GM19240 (cell line): ENCODE measurements around the gene GNAZ.
A peak's percentile ranks its signal among the peaks of the same experiment; 100 is the strongest.

Experiments
- DNase-seq: peaks from one replicate; pipeline ENCODE4 v3.0.0; 2011; ENCODE audit warnings: low spot score; ENCODE audit not compliant: insufficient read length

Gene GNAZ

DNA sequence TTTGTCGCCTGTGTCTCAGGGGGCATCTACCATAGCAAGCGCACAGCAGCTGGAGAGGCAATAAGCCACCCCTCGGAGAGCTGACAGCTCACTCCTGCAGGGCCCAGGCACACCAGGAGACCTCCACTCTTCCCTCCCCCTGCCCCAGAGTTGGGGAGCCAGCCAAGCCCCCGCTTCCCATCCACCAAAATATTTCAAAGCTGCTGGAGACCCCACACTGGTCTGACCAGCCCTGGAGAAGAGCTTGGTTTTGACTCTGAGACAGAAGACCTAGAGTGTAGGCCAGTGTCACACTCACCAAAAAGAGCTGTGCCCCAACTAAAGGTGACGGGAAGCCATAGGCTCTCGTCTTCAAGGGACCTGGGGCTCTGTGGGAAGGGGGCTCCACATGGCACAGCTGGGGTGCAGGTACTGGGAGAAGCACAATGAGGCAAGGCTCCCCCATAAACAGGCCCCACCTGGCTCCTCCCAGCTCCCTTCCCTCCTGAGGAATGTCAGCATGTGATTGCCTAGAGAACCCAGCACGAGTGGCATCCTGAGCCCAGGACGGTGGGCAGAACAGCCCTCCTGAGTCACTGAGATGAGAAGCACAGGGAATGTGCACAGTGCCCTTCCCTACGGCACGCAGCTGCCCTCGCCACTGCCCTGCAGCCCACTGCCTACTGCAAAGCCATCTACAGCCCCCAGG lies 5.8 kb upstream of the GNAZ start:
- no peak for DNase-seq

DNA sequence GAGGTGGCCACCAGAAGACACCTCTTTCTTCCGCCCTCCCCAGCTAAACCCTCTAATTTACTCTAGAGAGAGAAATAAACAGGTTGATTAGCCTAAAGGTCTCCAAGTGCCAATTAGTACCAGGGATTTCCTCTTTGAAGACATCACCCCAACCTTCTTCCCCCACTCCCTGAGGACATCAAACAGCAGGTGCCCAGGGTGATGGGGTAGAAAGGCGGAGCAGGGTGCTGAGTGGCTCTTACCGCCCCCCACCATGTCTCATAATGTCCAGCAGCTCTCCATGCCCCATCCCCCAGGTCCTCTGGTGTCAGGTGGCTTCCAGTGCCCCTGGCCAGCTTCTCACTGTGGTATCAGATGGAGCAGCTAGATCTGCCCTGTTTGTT lies 5.3 kb upstream of the GNAZ start:
- DNase-seq, result no peak

DNA sequence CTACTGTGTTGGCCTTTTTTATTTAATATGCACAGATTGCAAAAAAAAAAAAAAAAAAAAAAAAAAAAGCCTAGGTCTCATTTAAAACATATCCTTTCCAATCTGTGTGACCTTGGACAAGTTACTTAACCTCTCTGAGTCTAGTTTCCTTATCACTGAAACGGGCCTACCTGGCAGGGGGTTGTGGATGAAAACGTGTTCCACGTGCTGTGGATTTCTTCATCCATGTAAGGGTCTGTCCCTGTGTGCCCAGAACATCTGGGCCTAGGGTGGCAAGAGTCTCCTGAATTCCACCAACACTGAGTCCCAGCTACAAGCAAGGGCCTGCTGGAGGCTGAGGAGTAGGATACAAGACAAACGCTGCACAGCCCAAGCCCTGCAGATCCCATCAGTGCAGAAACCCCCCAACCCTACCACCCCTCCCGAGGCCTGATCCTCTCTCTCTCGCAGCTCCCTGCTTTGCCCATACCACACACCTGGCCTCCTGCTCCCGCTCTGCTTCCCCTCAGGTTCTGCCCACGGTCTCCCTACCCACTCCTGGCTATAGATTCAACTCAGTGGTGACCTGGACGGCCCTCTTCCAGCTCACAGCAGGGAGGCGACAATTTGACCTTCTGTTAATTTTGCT lies 4.7 kb upstream of the GNAZ start:
- no peak for DNase-seq

DNA sequence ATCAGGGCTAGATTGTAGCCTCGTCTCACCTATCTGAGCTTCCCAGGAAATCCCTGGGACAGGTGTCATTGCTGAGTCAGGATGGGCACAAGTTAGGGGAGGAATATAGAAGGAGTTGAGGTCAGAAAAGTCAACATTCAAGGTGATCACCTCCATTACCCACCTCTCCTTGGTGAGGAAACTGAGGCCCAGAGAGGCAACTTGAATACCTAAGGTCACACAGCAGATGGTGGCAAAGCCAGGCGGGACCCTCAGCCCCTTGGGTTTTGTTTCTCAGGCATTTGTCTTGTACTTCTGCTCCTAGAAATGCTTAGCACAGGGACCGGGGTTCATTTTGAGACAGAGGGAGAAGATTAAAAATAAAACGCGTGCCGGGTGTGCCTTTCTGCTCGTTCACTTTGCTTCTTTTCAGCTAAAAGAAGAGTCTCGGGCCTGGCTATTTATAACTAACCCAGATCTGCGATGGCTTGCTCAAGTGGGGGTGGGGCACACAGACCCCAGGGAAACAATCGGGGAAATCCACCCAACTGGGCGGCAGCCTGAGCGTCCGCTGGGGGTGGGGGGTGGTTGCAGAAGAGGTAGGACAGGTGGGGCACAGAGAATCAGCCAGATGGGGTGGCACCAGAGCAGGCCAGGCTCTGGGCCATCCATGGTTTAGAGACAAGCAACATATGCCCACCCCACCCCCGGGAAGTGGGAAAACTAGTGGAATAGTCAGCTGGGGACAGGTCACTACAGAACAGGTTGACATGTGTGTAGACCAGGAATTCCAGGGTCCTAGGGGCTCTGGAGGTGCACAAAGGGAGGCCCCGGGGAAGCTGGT lies 3.9 kb upstream of the GNAZ start:
- no peak for DNase-seq

DNA sequence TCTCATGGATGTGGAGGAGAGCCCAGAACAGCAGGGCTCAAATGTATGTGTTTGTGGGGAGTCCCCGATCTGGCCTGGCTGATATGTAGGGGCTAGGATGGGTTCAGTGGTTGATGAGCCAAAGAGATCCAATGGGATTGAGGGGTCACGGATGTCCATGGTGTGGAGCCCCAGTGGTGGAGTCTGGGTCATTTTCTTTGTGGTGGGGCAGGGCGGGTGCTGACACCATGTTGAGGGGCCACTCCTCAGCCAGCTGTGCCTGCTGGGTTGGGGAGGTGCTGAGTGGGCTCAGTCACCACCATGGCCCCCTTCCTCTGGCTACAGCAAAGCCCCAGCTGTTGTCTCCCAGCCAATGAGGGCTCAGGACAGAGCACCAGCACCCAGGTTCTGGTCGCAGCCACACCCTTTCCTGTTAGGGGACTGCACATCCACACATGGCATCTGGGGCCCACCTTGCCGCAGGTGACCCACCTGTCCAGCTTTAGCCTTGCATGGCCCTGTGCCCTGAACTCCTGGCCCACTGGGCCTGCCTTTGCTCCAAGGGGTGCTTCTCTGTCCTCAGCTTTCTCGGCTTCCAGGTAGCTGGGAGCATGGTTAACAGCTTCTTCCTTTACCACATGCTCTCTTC lies 3.2 kb upstream of the GNAZ start:
- no peak for DNase-seq

DNA sequence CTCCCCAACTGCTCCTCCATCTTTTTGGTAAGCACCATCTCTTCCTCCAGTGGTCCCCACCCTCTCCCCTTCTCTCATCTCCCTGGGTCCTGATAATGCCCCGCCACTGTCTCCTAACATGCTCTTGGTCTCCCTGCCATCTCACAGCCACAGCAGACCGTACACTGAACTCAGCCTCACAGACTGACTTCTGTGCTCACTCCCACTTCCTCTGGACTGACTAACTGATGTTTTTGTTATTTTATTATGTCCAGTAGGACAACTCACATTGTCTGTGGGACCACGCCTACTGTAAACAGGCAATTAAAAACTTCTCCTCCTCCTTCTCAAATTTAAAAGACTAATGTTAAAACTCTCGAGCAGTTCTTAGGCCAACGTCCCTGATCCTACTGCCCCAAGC lies 2.6 kb upstream of the GNAZ start:
- DNase-seq, result no peak

DNA sequence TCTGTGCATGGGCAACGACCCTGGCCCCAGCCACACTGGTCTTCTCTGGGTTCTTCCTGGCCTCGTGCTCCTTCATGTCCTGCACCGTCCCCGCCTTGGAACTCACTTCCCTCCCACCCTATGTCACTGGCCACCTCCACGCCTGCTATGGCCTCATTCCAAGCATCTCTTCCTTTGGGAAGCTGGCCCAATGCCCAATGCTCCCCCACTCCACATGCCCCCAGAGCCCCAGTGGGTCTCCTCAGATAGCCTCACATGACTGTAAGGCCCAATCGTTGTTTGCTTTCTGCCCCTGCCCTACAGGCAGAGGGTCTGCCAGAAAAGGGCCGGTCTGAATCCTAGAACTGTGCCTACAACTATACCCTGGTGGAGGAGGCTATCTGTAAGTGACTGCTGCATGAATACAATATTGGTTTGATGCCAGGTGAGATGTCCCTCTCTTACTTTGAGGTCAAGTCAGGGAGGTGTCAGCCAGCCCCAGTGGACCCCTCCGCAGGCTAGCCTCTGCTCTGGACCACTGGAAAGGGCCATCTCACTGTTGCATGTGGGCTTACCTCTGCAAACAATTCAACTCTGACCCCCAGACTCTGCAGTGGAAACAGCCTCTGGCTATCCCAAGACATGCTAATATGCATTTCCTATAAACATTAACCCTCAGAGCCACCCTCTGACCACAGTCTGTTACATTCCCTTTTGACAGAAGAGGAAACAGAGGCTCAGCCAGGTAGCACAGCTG lies 2.1 kb upstream of the GNAZ start:
- no peak for DNase-seq

DNA sequence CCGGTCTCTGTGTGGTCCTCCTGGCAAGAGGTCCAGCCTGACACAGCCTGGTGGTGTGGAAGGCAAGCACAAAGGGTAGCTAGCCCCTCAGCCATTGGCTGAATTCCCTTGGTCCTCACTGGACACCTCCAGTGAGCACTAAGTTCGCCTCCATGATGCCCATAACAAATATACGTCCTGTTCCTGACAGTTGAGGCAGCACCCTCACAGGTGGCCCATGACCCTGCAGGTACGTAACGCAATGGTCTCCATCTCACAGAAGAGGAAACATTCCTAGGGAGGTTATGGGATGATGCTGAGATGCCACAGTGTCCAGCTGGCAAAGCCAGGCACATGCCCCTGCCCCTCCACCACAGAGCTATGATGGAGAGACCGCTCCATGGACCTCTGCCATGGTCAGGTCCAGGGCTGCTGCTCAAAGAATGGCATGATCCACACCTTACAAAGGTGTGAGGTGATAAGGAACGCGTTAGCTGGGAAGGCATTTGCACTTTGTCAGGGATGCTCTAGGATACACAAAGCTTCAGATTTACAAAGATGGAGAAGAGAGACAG lies 1.4 kb upstream of the GNAZ start:
- DNase-seq, result no peak

DNA sequence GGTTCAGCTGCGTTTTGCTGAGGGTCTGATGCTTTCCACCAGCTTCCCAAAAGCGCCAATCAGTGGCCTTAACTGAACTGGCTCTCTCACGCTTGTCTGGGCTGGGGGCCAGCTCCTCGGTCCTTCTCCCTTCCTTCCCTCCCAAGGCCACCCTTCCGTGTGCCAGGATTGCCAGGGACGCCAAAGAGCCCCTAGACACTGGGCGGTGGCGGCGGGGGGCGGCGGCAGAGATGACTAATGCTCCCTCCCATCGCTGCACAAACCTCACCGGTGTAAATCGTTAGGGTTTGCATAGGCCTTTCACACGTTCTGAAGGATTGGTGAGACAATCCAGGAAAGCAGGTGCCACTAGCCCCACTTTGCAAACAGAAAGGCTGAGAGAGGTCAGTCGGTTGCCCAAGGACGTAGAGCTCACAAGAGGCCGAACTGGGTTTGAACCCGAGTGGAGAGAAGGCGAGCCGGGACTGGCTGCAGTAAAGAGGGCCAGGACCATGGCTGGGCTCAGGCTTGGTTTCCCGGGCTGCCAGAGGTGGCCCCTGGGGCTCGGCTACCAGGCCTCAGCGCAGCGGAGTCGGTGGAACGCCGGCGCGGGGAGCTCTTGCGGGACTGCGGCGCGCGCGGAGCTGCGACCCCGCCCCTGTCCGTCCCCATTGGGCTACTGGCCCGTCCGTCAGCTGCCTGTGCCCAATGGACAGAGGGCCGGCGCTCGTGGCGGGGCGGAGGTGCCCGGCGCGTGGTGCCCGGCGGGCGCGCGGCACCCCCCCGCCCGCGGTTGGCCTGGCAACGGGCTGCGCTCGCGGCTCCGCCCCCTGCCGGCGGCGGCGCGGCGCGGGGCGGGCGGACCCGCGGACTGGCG lies 589 bp upstream of the GNAZ start:
- DNase-seq, result peak; percentile 76

DNA sequence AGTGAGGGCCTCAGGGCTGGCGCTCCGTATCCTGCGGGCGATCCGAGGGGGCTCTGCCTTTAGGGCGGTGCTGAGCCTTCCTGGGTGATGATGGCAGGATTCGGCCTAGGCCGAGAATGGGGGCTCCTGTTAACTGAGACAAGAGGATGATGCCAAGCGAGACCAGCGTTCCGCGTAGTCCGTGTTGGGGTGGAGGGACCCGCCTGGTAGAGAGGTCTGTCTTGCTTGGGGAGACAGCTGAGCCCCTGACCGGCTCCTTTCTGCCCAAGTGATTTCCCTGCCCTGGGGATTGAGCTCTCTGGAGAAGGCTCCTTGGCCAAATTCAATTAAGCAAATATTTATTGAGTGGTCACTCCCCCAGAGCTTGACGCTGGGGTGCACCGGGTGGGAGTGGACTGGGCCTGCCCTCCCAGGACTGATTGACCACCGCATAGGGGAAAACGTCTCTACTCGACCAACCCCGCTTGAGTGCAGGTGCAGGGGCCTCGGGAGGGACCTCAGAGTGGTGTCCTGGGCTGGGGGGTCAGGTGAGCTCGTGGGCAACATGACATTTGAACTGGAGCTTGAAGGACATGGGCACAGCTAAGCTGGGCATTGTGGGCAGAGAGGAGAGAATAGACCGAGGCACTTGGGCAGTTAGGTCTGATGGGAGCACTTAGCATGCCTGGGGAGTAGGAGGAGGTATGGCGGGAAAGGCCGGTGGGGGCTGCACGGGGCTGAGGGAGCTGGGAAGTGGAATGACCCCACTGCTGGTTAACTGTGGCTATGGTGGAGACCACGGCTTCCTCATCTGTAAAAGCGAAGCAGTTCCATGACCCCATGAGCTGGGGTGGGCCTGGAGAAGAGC lies 1.1 kb downstream of the GNAZ start:
- DNase-seq, result no peak

DNA sequence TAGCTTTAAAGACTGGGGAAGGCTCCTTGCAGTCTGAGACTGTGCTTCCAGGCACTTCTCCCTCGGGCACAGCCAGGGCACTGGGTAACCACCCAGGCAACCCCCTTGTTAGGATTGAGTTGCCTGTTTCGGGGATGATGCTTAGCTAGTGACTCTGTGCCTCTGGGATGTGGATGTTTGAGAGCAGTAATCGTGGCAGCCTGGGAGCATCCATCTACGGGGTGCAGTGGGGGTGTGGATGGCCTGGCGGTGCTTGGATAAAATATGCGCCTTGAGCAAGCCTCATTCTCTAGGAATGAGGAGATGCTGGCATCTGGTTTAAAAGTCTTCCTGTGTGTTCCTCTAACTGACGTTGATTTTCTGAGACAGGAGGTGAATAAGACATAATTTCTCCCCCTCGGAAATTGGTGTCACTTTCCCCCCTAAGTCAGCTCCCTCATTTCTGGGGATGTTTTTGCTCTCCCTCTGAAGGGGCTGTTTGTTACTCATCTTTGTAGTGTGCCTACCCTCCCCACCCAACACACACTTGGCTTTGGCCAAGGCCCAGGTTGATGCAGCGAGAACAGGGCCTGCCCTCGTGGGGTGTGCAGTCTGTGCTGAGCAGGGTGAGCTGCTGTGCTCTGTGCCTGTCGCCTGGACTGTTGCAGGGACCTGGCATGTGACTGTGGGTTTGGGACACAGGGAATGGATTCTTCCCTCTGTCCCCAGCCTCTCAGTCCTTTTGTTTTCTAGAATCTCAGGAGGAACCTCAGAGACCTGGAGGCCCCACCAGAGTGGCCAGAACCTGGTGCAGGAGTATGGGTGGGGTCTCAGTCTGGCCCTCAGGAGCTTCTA lies 2.0 kb downstream of the GNAZ start:
- DNase-seq, result no peak

DNA sequence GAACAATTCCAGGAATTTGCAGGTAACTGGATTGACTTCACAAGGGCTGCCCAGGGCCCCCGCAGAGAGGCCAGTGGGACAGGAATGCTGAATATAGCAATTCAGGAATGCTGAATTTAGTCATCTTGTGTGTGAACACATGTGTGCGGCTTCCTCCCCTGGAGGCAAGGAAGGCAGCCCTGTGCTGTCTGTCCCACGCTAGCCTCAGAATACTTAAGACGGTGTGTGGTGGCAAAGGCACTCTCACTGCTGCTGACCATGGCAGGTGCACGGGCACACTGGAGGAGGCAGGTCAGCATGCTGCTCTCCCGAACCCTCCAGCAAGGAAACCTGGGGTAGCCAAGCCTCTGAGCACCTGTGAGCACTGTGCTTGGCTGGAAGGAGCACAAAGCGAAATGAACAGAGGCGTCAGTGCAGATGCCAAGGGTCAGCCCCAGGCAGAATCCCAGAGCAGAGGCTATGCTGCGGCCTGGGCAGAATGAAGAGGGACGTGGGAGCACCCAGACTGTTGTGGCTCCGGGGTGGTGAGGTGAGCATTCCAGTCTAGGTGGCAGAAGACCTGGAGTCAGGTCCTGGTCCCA lies 2.7 kb downstream of the GNAZ start:
- DNase-seq, result no peak

DNA sequence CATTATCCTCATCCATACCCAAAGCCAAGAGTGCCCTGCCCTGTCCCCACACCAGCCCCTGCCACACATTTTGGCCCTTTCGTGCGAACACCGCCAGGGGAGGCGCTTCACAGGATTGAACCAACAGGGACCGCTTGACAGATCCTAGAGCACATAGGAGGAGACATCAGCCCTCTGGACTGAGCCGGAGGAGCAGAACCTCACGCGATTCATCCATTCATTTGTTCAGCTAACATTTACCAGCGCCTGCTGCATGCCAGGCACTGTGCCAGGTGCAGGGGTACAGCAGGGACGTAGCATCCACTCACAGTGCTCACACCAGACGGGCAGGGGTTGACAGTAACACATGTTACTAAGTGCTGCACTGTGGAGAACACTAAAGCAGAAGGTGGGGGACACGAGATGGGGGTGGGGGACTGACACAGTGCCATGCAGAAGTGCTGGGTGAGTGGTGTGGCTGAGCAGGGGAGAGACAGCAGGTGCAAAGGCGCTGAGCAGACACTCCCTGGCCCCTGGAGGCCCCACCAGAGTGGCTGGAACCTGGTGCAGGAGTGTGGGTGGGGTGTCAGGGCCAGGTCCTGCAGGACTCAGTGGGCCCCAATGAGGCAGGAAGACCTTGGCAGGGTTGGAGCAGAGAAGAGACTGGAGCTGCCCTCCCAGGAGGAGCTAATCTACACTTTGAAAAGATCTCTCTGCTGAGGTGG lies 3.4 kb downstream of the GNAZ start:
- DNase-seq, result no peak

DNA sequence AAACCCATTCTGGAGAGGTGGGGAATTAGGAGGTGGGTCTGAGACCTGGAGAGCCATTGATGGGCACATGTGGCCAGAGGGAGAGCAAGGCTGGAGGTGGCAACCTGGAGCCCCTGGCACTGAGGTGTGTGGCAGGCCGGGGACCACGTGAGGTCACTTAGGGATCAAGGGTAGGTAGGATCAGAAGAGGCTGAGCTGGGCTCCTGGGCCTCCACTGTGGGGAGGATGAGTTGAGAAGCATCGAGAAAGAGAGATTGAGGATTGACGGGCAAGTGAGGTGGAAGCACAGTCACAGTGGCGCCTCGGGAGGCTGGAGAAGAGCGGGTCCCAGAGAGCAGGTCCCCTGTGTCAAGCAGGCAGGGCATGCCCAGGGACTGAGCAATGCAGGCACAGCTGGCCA lies 4.1 kb downstream of the GNAZ start:
- no peak for DNase-seq

DNA sequence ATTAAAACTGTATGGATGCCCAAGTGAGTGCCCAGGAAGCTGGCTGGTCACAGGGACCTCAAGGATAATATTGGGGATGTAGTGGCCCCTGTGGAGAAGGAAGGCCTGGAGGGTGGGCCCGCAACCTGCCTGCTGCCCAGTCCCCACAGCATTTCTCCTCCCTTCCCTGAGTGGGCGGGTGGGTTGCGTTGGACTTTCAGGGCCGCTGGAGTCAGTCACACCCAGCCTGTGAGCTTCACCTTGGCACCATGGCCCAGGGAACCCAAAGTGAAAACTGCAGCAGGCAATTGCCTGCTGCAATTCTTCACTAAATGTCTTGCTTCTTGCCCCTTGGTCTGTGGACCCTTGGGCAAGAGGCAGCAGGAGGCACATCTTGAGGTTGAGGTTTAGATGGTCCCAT lies 4.7 kb downstream of the GNAZ start:
- no peak for DNase-seq

DNA sequence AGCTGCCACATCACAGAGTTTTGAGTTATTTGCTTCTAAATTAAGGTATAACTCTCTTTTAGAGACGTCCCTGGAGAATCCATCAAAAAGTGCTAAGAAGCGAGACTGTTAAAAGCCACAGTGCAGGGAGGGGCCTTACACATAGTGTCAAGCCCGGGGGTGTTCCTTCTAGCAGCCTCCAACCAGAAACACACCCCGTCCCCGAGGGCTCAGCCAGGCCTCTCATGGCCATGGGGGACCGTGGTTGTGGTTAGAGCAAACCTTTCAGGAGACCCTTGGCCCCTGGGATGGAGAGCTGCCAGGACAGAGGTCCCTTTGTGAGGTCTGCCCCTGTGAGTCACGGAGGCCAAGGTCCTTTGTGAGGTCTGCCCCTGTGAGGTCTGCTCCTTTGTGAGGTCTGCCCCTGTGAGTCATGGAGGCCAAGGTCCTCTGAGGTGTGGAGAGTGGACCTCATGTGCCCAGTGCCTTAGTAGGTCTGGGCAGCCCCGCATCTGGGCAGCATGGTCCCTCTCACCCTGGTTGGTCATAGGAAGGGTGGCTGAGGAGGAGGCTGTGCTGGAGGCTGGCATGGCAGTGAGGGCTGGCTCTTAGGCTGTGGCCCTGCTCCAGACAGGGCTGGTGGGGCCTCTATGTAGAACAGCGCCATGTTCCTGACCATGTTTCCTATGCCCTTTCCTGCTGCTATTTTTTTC lies 5.4 kb downstream of the GNAZ start:
- DNase-seq, result no peak
